ENCODE results near the gene RNF223. TPM values are rescaled to one million over a fixed set of nuclear protein-coding genes. Genes with fewer than 3 reads are reported as not detected.

RNF223 gene
- under 1 TPM in 3 of 4 donors, not detected in 1; 0.15 to 0.45 (median 0.18) TPM for polyA plus RNA-seq
- long read RNA-seq, donor 1, result 0 reads
- long read RNA-seq, donor 2, result 0 reads
- long read RNA-seq, donor 3, result 0 reads
- long read RNA-seq, donor 4, result 0 reads
- long read RNA-seq, donor 5, result 0 reads
- long read RNA-seq, donor 6, result 0 reads
- long read RNA-seq, donor 7, result 0 reads
- long read RNA-seq, donor 8, result 0 reads
- long read RNA-seq, donor 9, result 0 reads
- long read RNA-seq, donor 10, result 0 reads

DNA sequence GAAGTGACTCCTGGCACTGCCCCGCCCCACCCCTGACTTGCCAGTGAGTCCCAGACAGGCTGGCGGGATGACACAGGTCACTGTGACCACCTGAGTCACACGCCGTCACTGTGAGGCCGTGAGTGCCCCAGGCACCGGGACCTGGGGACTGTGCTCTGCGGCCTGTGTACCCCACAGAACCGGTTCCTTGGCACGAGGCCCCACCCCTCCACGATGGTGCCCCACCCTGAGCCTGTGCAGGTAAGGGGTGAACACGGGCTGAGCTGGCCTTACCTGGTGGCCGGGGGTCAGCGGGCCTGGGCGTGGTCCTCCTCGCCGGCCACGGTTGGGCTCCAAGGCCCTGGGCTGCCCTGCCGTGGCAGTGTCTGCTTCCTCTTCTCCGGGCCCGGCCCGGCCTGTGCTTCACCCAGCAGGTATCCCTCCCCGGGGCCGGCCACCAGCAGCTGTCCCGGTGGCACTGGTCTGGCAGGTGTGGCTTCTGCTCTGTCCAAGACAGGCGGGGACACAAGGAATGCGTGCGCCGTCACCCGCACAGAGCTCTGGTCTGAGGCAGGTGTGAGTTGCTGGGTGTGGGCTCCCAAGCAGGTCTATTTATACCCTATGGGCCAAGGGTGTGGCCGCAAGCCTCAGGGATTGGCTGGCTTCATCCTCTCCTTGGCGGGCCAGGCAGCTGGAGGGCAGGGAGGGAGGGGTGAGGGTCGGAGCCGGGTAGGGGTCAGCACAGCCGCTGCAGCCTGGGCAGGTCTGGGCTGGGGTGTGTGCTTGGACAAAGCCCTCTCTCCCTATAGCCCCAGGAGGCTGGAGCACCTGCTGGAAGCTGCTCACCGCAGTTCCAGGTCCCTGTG, at the start of gene RNF223:
TSS of gene RNF223 (minus strand) at position 564 of the 845 bp plus-strand sequence. CDS start 1,740 bp downstream, outside the sequence.
- Histone ChIP-seq H3K27me3 (ENCODE audit: control insufficient read depth in 3 of 3, insufficient read depth in 3 of 3, low read length in 3 of 3) (peaks cover 0 to 15% (median 4%) of the 10 kb centered on the region in 3 donors), H3K36me3 (ENCODE audit: control insufficient read depth in 3 of 3, insufficient read depth in 2 of 3, low read depth in 1 of 3, low read length in 3 of 3) (no peaks in the 10 kb centered on the region), H3K4me1 (ENCODE audit: control insufficient read depth in 3 of 3, insufficient read depth in 2 of 3, low read depth in 1 of 3, low read length in 2 of 3) (peaks cover 0 to 15% (median 0%) of the 10 kb centered on the region in 3 donors), H3K4me3 (ENCODE audit: low read depth in 1 of 3, low read length in 3 of 3) (no peak within 1 kb of the TSS), H3K27ac (ENCODE audit: low read depth in 1 of 3, low read length in 2 of 3) (peak within 1 kb of the TSS in 2 of 3 donors; percentile 50 to 63), H3K9me3 (ENCODE audit: control insufficient read depth in 2 of 2, insufficient read depth in 1 of 2, low read depth in 1 of 2, low read length in 1 of 2) (no peaks in the 10 kb centered on the region)
- DNase-seq (peak; percentile 83), FAIRE-seq (no peak)
- WGBS, 3 donors, result 13 to 54% (median 24%) methylated on average over 28 to 35 of the region's 35 CpGs

DNA sequence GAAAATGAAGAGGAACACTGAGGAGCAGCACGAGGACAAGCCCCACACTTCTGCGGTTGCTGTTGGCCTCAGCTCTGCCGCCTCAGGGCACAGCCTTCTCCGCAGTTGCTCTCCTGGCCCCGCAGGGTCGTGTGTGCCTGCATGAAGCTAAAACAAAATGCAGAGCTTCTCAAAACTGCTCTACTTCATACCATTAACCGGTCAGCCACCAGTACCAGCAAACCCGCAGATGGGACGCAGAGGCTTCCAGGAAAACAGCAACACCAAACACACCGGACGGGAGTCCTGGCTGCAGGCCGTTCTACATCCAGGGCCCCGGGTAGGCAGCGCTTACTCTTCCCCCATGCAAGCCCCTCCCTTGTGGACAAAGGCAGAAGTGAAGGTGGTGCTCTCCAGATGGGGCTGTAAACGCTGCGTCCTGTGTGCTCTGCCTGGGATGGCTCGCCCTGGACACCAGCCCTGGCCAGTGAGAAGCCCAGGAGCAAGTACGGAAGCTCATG, 48.9 kb upstream of the RNF223 start:
- 57 to 69% (median 65%) methylated on average over 17 to 18 of the region's 18 CpGs for WGBS, 3 donors
- peak in 1 of 2 donors; percentile 54 for DNase-seq

DNA sequence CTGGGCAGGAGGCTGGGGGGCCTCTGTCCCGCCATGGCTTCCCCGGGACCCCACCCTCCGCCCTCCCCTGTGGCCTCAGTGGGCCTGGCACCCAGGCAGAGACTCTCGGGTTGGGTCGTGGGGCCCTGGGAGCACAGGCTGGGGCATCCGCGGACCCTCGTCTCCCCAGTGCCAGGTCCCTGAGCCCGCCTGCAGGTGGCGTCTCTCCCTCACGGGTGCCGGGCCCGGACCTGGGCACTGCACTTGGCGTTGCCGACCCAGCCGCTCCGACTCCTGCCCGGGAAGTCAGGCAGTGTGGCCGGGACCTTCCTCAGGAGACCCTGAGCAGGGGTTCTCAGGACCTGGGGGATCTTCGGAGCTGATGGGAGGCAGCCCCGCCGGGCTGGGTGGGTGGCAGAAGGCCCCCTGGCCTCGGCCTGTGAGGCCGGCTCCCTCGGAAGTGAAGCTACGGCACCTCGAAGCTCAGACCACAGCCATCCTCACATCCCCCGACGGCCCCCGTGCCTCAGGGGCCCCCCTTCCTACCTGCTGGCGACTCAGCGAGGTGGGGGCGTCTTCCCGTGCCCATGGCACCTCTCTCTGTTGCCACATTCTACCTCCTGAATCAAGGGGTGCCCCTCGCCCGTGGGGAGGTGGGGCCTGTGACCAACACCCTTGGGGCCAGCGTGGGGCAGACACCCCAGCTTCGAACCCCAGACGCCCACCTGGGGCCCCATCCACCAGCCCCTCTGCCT, 48.1 kb upstream of the RNF223 start:
- 6 to 12% (median 11%) methylated on average over 26 to 39 of the region's 39 CpGs for WGBS, 3 donors
- Histone ChIP-seq H3K27me3 (ENCODE audit: control insufficient read depth in 3 of 3, insufficient read depth in 3 of 3, low read length in 3 of 3) (peaks cover 0 to 11% (median 5%) of the 10 kb centered on the region in 3 donors), H3K9me3 (ENCODE audit: control insufficient read depth in 2 of 2, insufficient read depth in 1 of 2, low read depth in 1 of 2, low read length in 1 of 2) (peaks cover 1 to 4% of the 10 kb centered on the region in 2 donors), H3K36me3 (ENCODE audit: control insufficient read depth in 3 of 3, insufficient read depth in 2 of 3, low read depth in 1 of 3, low read length in 3 of 3) (peaks cover 0 to 7% (median 0%) of the 10 kb centered on the region in 3 donors), H3K4me1 (ENCODE audit: control insufficient read depth in 3 of 3, insufficient read depth in 2 of 3, low read depth in 1 of 3, low read length in 2 of 3) (peaks cover 0 to 59% (median 13%) of the 10 kb centered on the region in 3 donors), H3K27ac (ENCODE audit: low read depth in 1 of 3, low read length in 2 of 3) (no peak overlapping the region), H3K4me3 (ENCODE audit: low read depth in 1 of 3, low read length in 3 of 3) (peak overlapping the region; percentile 8 to 28 (median 24))
- no peak for FAIRE-seq
- peak; percentile 85 to 89 for DNase-seq

More for the DNA sequence above, 48.9 kb upstream of the RNF223 start:
- peaks cover 0 to 67% (median 13%) of the 10 kb centered on the region in 3 donors for H3K4me1 ChIP-seq (ENCODE audit: control insufficient read depth in 3 of 3, insufficient read depth in 2 of 3, low read depth in 1 of 3, low read length in 2 of 3)
- H3K27me3 ChIP-seq (ENCODE audit: control insufficient read depth in 3 of 3, insufficient read depth in 3 of 3, low read length in 3 of 3), result peaks cover 0 to 7% (median 5%) of the 10 kb centered on the region in 3 donors
- no peak for FAIRE-seq
- no peak overlapping the region for H3K27ac ChIP-seq (ENCODE audit: low read depth in 1 of 3, low read length in 2 of 3)
- H3K9me3 ChIP-seq (ENCODE audit: control insufficient read depth in 2 of 2, insufficient read depth in 1 of 2, low read depth in 1 of 2, low read length in 1 of 2), result peaks cover 1 to 4% of the 10 kb centered on the region in 2 donors
- no peak overlapping the region for H3K4me3 ChIP-seq (ENCODE audit: low read depth in 1 of 3, low read length in 3 of 3)
- peaks cover 0 to 7% (median 0%) of the 10 kb centered on the region in 3 donors for H3K36me3 ChIP-seq (ENCODE audit: control insufficient read depth in 3 of 3, insufficient read depth in 2 of 3, low read depth in 1 of 3, low read length in 3 of 3)

DNA sequence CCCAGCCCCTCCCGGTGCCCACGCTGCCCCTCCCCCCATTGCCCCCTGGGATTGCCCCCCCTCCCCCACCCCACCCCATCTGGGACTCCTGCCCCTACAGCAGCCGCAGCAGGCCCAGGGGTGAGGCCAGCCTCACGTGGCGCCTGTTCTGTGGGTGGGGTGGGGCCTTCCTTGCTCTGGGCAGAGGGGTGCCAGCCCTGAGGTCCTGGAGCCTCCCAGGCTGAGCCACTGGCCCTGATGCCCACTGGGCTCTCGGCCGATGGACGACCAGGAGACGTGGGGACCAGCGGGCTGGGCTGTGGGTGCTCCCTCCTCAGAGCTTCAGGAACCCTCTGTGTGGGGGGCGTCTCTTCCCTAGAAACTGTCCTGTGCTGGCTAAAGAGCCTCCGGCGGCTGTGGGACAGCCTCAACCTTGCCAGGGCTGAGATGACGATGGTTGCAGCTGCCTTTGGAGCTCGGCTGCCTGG, 47.5 kb upstream of the RNF223 start:
- Histone ChIP-seq H3K27ac (ENCODE audit: low read depth in 1 of 3, low read length in 2 of 3) (no peak overlapping the region), H3K27me3 (ENCODE audit: control insufficient read depth in 3 of 3, insufficient read depth in 3 of 3, low read length in 3 of 3) (peaks cover 0 to 13% (median 5%) of the 10 kb centered on the region in 3 donors), H3K4me1 (ENCODE audit: control insufficient read depth in 3 of 3, insufficient read depth in 2 of 3, low read depth in 1 of 3, low read length in 2 of 3) (peaks cover 0 to 53% (median 12%) of the 10 kb centered on the region in 3 donors), H3K4me3 (ENCODE audit: low read depth in 1 of 3, low read length in 3 of 3) (no peak overlapping the region), H3K9me3 (ENCODE audit: control insufficient read depth in 2 of 2, insufficient read depth in 1 of 2, low read depth in 1 of 2, low read length in 1 of 2) (peaks cover 1 to 4% of the 10 kb centered on the region in 2 donors), H3K36me3 (ENCODE audit: control insufficient read depth in 3 of 3, insufficient read depth in 2 of 3, low read depth in 1 of 3, low read length in 3 of 3) (peaks cover 0 to 6% (median 0%) of the 10 kb centered on the region in 3 donors)
- no peak for FAIRE-seq
- DNase-seq, result no peak
- 18 to 47% (median 19%) methylated on average over 11 to 15 of the region's 15 CpGs for WGBS, 3 donors

DNA sequence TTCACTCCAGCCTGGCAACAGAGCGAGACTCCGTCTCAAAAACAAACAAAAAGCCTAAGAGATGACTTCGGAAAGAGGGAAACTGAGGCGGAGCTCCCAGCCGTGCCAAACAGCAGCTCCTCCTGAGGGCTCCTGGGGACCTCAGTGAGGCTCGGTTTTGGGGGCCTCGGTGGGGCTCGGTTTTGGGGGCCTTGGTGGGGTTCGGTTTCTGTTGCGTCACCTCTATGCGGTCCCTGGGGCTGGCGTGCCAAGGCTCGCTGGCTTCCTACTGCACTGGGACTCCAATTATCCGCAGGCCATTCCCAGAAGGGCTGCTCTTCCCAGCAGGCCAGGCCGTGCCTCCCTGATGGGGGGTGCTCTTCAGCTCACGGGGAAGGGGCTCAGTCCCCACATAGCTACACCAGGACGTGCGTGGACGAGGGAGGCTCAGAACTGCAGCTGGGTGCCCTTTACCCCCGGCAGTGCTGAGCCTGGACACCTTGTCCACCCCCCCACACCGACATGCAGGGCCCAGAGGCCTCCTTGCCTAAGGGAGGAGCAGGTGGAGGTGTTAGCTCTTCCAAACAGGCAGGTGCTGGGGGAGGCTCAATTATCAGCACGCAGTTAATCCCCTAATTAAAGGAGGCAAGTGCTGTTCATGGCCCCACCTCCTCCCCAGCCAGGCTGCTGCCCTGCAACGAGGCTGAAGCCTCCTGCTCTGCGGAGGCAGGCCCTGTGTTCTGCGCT, 46.9 kb upstream of the RNF223 start:
- WGBS, 3 donors, result 27 to 68% (median 48%) methylated on average over 22 to 25 of the region's 25 CpGs
- H3K36me3 ChIP-seq (ENCODE audit: control insufficient read depth in 3 of 3, insufficient read depth in 2 of 3, low read depth in 1 of 3, low read length in 3 of 3), result peaks cover 0 to 4% (median 0%) of the 10 kb centered on the region in 3 donors
- H3K27me3 ChIP-seq (ENCODE audit: control insufficient read depth in 3 of 3, insufficient read depth in 3 of 3, low read length in 3 of 3), result peaks cover 0 to 13% (median 5%) of the 10 kb centered on the region in 3 donors
- FAIRE-seq (no peak), DNase-seq (peak in 1 of 2 donors; percentile 49)
- peaks cover 1 to 4% of the 10 kb centered on the region in 2 donors for H3K9me3 ChIP-seq (ENCODE audit: control insufficient read depth in 2 of 2, insufficient read depth in 1 of 2, low read depth in 1 of 2, low read length in 1 of 2)
- H3K4me3 ChIP-seq (ENCODE audit: low read depth in 1 of 3, low read length in 3 of 3), result no peak overlapping the region
- peaks cover 0 to 48% (median 9%) of the 10 kb centered on the region in 3 donors for H3K4me1 ChIP-seq (ENCODE audit: control insufficient read depth in 3 of 3, insufficient read depth in 2 of 3, low read depth in 1 of 3, low read length in 2 of 3)
- H3K27ac ChIP-seq (ENCODE audit: low read depth in 1 of 3, low read length in 2 of 3), result no peak overlapping the region

DNA sequence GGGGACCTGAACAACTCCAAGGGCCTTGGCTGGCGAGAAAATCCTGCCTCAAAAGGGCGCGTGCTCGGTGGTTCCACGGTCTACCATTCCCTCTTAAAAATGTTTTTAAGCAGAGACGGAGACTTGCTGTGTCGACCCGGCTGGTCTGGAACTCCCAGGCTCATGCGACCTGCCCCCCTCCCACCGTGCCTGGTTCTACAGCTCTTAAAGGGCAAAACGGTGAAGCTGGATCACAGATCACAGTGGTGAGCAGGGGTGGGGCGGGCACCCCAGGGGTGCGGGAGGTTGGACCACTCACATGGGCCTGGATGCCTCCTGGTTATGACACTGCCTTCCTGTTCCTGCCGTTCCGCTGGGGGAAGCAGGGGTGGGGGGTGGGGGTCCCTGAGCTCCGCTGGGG, 46.0 kb upstream of the RNF223 start:
- 66 to 77% (median 71%) methylated on average over 14 to 16 of the region's 16 CpGs for WGBS, 3 donors
- DNase-seq, result no peak
- H3K27ac ChIP-seq (ENCODE audit: low read depth in 1 of 3, low read length in 2 of 3), result no peak overlapping the region
- FAIRE-seq, result no peak
- no peaks in the 10 kb centered on the region for H3K36me3 ChIP-seq (ENCODE audit: control insufficient read depth in 3 of 3, insufficient read depth in 2 of 3, low read depth in 1 of 3, low read length in 3 of 3)
- H3K27me3 ChIP-seq (ENCODE audit: control insufficient read depth in 3 of 3, insufficient read depth in 3 of 3, low read length in 3 of 3), result peaks cover 0 to 13% (median 5%) of the 10 kb centered on the region in 3 donors
- peaks cover 1 to 4% of the 10 kb centered on the region in 2 donors for H3K9me3 ChIP-seq (ENCODE audit: control insufficient read depth in 2 of 2, insufficient read depth in 1 of 2, low read depth in 1 of 2, low read length in 1 of 2)
- H3K4me3 ChIP-seq (ENCODE audit: low read depth in 1 of 3, low read length in 3 of 3), result no peak overlapping the region
- H3K4me1 ChIP-seq (ENCODE audit: control insufficient read depth in 3 of 3, insufficient read depth in 2 of 3, low read depth in 1 of 3, low read length in 2 of 3), result peaks cover 0 to 39% (median 4%) of the 10 kb centered on the region in 3 donors

DNA sequence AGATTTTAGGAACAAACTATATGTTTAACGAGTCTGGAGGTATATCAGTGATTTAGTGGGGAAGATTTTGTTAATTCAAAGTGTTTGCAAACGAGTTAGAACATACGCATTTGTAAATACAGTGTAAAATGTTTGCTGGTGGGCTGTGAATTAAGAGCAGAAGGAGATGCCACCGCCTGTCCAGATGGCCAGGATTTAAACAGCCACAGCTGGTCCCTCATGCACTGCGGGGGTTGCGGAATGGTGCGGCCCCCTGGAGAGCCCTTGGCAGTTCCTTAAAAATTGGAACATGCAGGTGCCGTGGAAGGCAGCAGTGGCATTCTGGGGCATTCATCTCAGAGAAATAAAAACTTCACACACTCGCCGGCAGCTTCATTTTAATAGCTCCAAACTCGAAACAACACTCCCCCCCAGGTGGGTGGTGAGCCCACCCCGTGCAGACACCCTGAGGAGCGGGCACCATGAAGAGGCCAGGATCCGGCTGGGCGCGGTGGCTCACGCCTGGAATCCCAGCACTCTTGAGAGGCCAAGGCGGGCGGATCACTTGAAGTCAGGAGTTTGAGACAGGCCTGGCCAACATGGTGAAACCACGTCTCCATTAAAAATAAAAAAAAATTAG, 45.3 kb upstream of the RNF223 start:
- Histone ChIP-seq H3K27ac (ENCODE audit: low read depth in 1 of 3, low read length in 2 of 3) (no peak overlapping the region), H3K27me3 (ENCODE audit: control insufficient read depth in 3 of 3, insufficient read depth in 3 of 3, low read length in 3 of 3) (peaks cover 0 to 13% (median 5%) of the 10 kb centered on the region in 3 donors)

More for the DNA sequence above, 45.3 kb upstream of the RNF223 start:
- 80 to 81% (median 80%) methylated on average over 20 of the region's 20 CpGs for WGBS, 3 donors
- H3K36me3 ChIP-seq (ENCODE audit: control insufficient read depth in 3 of 3, insufficient read depth in 2 of 3, low read depth in 1 of 3, low read length in 3 of 3), result no peaks in the 10 kb centered on the region
- FAIRE-seq (no peak), DNase-seq (no peak)
- H3K4me3 ChIP-seq (ENCODE audit: low read depth in 1 of 3, low read length in 3 of 3), result no peak overlapping the region
- peaks cover 1 to 7% of the 10 kb centered on the region in 2 donors for H3K9me3 ChIP-seq (ENCODE audit: control insufficient read depth in 2 of 2, insufficient read depth in 1 of 2, low read depth in 1 of 2, low read length in 1 of 2)
- peaks cover 0 to 32% (median 4%) of the 10 kb centered on the region in 3 donors for H3K4me1 ChIP-seq (ENCODE audit: control insufficient read depth in 3 of 3, insufficient read depth in 2 of 3, low read depth in 1 of 3, low read length in 2 of 3)

Data from small intestine (tissue), 16 donors.